ENCODE results near the gene LRTM1. TPM values are rescaled to one million over a fixed set of nuclear protein-coding genes. Genes with fewer than 3 reads are reported as not detected.

LRTM1 gene
- total RNA-seq, 1 experiment from 2014 or later, result not detected

DNA sequence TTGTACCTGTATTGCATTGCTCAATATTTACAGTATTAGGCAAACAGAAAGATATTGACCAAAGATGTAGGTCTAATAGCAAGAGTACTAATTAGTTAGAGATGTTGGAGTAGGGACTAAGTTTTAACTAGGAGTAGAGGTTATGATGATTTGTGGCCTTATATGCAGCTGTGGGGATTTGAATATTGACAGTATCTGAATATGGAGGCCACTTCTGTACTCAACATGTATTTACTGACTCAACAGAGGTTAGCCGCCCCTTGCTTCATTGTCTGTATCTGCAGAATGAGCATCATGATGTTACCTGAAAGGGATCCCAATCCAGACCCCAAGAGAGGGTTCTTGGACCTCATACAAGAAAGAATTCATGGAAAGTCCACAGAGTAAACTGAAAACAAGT lies 49.6 kb upstream of the LRTM1 start:
- TF ChIP-seq, protein P1, sequence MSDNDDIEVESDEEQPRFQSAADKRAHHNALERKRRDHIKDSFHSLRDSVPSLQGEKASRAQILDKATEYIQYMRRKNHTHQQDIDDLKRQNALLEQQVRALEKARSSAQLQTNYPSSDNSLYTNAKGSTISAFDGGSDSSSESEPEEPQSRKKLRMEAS (IDR thresholded peaks at IDR 0.05), result no peak
- TF ChIP-seq ZFX (IDR thresholded peaks at IDR 0.05) (no peak), POLR2A (IDR thresholded peaks at IDR 0.05; ENCODE audit: borderline replicate concordance, extremely low read depth, insufficient read depth, insufficient read length) (no peak), YY1 (IDR thresholded peaks at IDR 0.05; ENCODE audit: extremely low read depth, insufficient replicate concordance, low read depth, low read length) (no peak), TCF7L2 (IDR thresholded peaks at IDR 0.05; ENCODE audit: borderline replicate concordance, extremely low read depth, insufficient read depth, insufficient read length) (no peak), ELF1 (IDR thresholded peaks at IDR 0.05; ENCODE audit: borderline replicate concordance, low read depth) (no peak), CEBPB (IDR thresholded peaks at IDR 0.05; ENCODE audit: low read depth) (no peak)
- TF ChIP-seq, protein P2, sequence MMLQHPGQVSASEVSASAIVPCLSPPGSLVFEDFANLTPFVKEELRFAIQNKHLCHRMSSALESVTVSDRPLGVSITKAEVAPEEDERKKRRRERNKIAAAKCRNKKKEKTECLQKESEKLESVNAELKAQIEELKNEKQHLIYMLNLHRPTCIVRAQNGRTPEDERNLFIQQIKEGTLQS (IDR thresholded peaks at IDR 0.05), result no peak
- H3K27ac ChIP-seq (ENCODE audit: low read depth, low read length), result no peak overlapping the region
- no peaks in the 10 kb centered on the region for H3K27me3 ChIP-seq (ENCODE audit: insufficient read depth, low read length)
- RAD21 ChIA-PET (ENCODE audit: low non-redundant PET in 1 of 2, low total read pairs in 2 of 2, uncharacterized antibody in 2 of 2, unreplicated experiment in 2 of 2), result no interaction called here
- H3K9me2 ChIP-seq (ENCODE audit: insufficient read depth), result no peaks in the 10 kb centered on the region
- intact Hi-C loops (cut with micrococcal nuclease), result no loop called here
- H3K4me1 ChIP-seq (ENCODE audit: control insufficient read depth in 1 of 2, insufficient read depth in 2 of 2, low read length in 2 of 2), result no peaks in the 10 kb centered on the region
- ATAC-seq, result no peak
- H3K9ac ChIP-seq (ENCODE audit: low read length), result no peak overlapping the region
- no peaks in the 10 kb centered on the region for H3K79me2 ChIP-seq (ENCODE audit: insufficient read depth, low read length)
- H3K4me3 ChIP-seq (replicated peaks in 1 of 2; ENCODE audit: low read depth in 1 of 2, low read length in 2 of 2), result no peak overlapping the region
- no peaks in the 10 kb centered on the region for H3K36me3 ChIP-seq (ENCODE audit: control insufficient read depth in 1 of 2, insufficient read depth in 2 of 2, low read length in 2 of 2)
- H3K4me2 ChIP-seq (ENCODE audit: low read length), result no peak overlapping the region
- no TSS peak for BruUV-seq (replicated peaks)
- POLR2A ChIA-PET, result no interaction called here
- peaks cover 0 to 4% of the 10 kb centered on the region in 2 experiments; a peak in 2 of 4 replicates for H3K9me3 ChIP-seq (ENCODE audit: control insufficient read depth in 1 of 2, insufficient read depth in 1 of 2, low read depth in 1 of 2, low read length in 2 of 2)
- no peaks in the 10 kb centered on the region for H4K20me1 ChIP-seq (ENCODE audit: insufficient read depth)
- CTCF ChIA-PET, result no interaction called here
- DNase-seq (ENCODE audit: low read depth, low spot score), result no peak
- no peak overlapping the region for H2AFZ ChIP-seq (ENCODE audit: low read depth, low read length, poor library complexity, severe bottlenecking)

DNA sequence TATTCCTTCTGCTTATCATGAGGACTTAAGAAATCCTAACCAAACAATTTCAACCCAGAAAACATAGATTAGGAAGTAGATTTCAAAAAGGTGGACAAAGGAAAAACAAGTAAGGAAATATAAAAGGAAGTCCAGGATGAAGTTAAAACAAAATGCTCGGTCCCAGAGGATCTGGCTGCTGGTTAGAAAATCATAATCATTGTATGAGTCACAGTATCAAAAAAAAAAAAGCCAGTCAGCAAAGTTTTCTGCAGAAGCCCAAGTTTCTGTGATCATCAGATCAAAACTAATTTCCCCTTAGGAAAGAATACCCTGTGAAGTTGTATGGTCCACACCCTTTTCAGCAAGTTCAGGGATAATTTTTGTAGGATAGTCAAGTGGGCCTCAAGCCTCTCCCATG lies 43.0 kb upstream of the LRTM1 start:
- no peaks in the 10 kb centered on the region for H3K36me3 ChIP-seq (ENCODE audit: control insufficient read depth in 1 of 2, insufficient read depth in 2 of 2, low read length in 2 of 2)
- no peak for DNase-seq (ENCODE audit: low read depth, low spot score)
- H3K4me1 ChIP-seq (ENCODE audit: control insufficient read depth in 1 of 2, insufficient read depth in 2 of 2, low read length in 2 of 2), result no peaks in the 10 kb centered on the region
- H3K4me3 ChIP-seq (replicated peaks in 1 of 2; ENCODE audit: low read depth in 1 of 2, low read length in 2 of 2), result no peak overlapping the region
- CTCF ChIA-PET, result no interaction called here
- no peak for ATAC-seq
- POLR2A ChIA-PET, result no interaction called here
- H3K9ac ChIP-seq (ENCODE audit: low read length), result no peak overlapping the region
- H4K20me1 ChIP-seq (ENCODE audit: insufficient read depth), result no peaks in the 10 kb centered on the region
- no peak overlapping the region for H3K4me2 ChIP-seq (ENCODE audit: low read length)
- no peaks in the 10 kb centered on the region for H3K79me2 ChIP-seq (ENCODE audit: insufficient read depth, low read length)
- H3K9me2 ChIP-seq (ENCODE audit: insufficient read depth), result no peaks in the 10 kb centered on the region
- no peaks in the 10 kb centered on the region; a peak in 1 of 4 replicates for H3K9me3 ChIP-seq (ENCODE audit: control insufficient read depth in 1 of 2, insufficient read depth in 1 of 2, low read depth in 1 of 2, low read length in 2 of 2)
- H3K27me3 ChIP-seq (ENCODE audit: insufficient read depth, low read length), result no peaks in the 10 kb centered on the region
- RAD21 ChIA-PET (ENCODE audit: low non-redundant PET in 1 of 2, low total read pairs in 2 of 2, uncharacterized antibody in 2 of 2, unreplicated experiment in 2 of 2), result no interaction called here
- no TSS peak for BruUV-seq (replicated peaks)
- no peak overlapping the region for H3K27ac ChIP-seq (ENCODE audit: low read depth, low read length)
- H2AFZ ChIP-seq (ENCODE audit: low read depth, low read length, poor library complexity, severe bottlenecking), result no peak overlapping the region
- intact Hi-C loops (cut with micrococcal nuclease), result no loop called here
- TF ChIP-seq CBX3 (IDR thresholded peaks at IDR 0.05; ENCODE audit: low read depth) (no peak), EGR1 (IDR thresholded peaks at IDR 0.05; ENCODE audit: low read depth) (no peak), ZFX (IDR thresholded peaks at IDR 0.05) (no peak), SP1 (IDR thresholded peaks at IDR 0.05; ENCODE audit: low read depth) (no peak), YY1 (IDR thresholded peaks at IDR 0.05; ENCODE audit: extremely low read depth, insufficient replicate concordance, low read depth, low read length) (no peak), EZH2 (IDR thresholded peaks at IDR 0.05) (no peak), RAD21 (IDR thresholded peaks at IDR 0.05; ENCODE audit: low read depth) (no peak)
- TF ChIP-seq, protein P3, sequence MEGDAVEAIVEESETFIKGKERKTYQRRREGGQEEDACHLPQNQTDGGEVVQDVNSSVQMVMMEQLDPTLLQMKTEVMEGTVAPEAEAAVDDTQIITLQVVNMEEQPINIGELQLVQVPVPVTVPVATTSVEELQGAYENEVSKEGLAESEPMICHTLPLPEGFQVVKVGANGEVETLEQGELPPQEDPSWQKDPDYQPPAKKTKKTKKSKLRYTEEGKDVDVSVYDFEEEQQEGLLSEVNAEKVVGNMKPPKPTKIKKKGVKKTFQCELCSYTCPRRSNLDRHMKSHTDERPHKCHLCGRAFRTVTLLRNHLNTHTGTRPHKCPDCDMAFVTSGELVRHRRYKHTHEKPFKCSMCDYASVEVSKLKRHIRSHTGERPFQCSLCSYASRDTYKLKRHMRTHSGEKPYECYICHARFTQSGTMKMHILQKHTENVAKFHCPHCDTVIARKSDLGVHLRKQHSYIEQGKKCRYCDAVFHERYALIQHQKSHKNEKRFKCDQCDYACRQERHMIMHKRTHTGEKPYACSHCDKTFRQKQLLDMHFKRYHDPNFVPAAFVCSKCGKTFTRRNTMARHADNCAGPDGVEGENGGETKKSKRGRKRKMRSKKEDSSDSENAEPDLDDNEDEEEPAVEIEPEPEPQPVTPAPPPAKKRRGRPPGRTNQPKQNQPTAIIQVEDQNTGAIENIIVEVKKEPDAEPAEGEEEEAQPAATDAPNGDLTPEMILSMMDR (IDR thresholded peaks at IDR 0.05 in 2 of 3, conservative IDR thresholded peaks at IDR 0.05 in 1 of 3; ENCODE audit: borderline replicate concordance in 1 of 3, insufficient read depth in 1 of 3, low read depth in 2 of 3, low read length in 2 of 3), result no peak
- TF ChIP-seq, protein P1 (IDR thresholded peaks at IDR 0.05), result no peak
- TF ChIP-seq, protein P2 (IDR thresholded peaks at IDR 0.05), result no peak
- TF ChIP-seq, protein P4, sequence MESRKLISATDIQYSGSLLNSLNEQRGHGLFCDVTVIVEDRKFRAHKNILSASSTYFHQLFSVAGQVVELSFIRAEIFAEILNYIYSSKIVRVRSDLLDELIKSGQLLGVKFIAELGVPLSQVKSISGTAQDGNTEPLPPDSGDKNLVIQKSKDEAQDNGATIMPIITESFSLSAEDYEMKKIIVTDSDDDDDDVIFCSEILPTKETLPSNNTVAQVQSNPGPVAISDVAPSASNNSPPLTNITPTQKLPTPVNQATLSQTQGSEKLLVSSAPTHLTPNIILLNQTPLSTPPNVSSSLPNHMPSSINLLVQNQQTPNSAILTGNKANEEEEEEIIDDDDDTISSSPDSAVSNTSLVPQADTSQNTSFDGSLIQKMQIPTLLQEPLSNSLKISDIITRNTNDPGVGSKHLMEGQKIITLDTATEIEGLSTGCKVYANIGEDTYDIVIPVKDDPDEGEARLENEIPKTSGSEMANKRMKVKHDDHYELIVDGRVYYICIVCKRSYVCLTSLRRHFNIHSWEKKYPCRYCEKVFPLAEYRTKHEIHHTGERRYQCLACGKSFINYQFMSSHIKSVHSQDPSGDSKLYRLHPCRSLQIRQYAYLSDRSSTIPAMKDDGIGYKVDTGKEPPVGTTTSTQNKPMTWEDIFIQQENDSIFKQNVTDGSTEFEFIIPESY (IDR thresholded peaks at IDR 0.05; ENCODE audit: extremely low read depth, insufficient replicate concordance, low read length), result no peak

Measured in HCT116 (cell line).